GM21447 (cell line): Measurements from ENCODE around the gene ELP4.

Experiments used
- ATAC-seq: cut with Tn5 transposase; IDR thresholded peaks from one replicate; pipeline ENCODE4 v1.9.1; 2021; ENCODE audit not compliant: unreplicated experiment

ELP4 gene

DNA sequence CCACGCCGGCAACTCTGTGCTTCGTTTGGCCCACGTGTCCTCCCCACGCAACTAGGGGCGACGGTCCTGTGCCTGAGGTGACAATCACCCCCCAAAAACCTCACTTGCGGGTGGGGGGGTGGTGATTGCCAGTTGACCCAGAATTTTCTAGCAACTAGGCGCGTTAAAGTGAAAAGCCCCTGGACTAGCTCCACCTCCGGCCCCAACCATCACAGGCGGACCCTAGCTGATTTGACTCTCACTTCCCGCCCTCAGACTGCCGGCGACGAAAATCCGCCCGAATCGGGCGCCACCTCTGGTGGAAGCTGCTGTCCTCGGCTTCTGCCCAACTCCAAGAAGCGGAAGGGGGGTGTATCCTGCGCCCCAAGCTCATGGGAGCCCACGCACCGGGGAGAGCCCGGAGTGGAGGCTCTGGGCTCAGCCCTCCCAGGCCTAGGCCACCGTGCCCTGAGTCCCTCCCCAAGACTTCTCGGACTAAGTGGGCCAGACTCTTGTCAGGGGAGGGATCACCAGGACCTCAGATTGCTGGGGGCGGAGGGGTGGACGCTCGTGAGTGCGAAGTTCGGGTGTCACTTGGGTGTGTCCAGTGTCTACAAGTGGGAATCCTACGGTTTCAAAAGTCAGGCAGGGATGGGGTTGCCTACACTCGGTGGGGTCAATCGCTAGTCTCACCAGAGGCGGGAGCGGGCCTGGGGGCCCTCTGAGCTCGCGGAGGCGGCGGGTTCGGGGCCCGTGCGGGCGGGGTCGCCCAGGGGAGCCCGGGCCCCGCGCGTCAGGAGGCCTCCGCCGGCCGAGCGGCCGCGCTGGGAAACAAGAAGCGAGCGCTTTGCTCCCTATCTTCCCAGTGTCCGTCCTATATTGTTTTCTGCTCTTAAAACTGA, 289.2 kb downstream of the ELP4 start:
- ATAC-seq, result no peak

- no peak for ATAC-seq
Measured at GRCh38 chr11:31799435-31800397, 290.1 kb downstream of the ELP4 start.

DNA sequence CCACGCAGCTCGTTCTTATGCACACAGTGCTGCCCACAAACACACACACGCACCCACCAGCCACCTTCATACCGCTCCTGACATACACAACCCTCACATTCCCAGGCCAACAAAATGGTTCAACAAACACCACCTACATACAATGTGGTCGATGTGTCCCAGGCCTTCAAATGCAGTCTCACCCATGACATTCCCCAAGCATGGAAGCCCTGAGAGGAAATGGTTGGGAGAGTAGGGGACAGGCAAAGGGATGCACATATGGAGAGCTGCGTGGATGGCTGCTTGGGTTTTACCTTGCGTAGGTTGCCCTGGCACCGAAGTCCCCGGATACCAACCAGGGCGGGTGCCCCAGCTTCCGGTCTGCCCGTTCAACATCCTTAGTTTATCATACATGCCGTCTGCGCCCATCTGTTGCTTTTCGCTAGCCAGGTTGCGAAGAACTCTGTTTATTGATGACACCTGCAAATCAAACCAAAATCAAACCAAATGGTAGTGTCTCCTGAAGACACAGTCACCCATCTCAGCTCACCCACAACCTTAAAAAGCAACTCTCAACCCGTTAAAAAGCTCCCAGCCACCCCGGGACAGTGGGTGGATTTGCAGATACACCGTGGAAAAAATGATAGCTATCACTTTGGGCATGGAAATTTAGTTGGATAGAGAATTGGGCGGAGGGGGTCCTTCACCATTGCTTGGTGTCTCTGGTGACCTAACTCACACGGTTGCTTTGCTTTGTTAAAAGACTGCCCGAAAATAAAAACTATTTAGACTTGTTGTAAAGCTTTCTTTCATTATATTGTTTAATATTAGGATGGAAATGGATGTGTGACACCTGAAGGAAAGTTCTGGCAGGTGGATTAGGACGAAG, 291.1 kb downstream of the ELP4 start:
- no peak for ATAC-seq

DNA sequence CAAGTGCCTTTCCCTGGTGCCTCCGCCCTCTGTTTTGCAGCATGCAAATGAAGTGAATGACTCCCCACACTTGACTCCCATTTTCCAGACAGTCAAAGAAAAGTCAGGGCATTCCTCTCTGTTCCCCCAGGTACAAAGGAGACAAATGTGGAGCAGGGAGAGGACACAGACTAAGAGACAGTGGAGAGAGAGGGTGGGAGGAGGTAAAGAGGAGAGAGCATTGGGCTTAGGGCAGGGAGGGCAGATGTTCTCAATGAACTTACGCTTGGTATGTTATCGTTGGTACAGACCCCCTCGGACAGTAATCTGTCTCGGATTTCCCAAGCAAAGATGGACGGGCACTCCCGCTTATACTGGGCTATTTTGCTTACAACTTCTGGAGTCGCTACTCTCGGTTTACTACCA, 291.7 kb downstream of the ELP4 start:
- ATAC-seq, result no peak

DNA sequence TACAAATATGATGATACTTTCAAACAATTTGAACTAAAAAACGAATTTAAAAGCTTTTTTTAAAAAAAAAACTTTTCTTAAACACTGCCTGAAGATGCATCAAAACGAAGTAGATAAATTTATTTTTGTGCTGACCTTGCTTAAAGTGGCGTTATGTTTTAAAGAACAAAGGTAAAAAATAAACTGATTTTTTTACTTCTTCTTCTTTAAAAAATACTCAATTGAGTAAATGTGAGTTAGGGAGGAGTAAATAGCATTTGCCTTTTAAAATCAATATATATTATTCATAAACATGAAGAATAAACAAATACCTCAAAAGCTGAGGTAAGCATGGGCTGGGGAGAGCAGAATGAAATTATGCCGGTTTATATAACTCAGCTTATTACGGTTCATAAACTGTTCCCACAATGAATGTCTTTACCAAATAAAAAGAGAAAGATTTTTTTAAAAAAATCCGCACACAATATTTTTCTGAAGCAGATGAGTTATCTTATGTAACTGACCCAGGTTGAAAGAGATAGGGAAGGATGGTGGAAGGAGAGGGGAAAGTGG, 292.5 kb downstream of the ELP4 start:
- ATAC-seq, result no peak

DNA sequence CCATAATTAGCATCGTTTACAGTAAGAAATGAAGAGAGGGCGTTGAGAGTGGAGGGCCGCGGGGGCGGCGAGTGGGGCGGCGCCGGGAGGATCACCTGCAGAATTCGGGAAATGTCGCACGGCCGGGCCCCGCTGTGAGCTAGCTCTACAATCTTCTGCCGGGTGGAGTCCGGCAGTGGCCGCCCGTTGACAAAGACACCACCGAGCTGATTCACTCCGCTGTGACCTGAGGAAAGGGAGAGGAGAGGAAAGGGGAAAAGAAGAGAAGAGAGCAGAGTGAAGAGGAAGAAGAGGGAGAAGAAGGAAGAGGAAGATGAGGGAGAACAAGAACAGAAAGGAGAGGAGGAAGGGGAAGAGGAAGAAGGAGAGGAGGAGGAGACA, 293.0 kb downstream of the ELP4 start:
- no peak for ATAC-seq

GRCh38 chr11:31802990-31803812, 293.6 kb downstream of the ELP4 start:
- ATAC-seq, result no peak

DNA sequence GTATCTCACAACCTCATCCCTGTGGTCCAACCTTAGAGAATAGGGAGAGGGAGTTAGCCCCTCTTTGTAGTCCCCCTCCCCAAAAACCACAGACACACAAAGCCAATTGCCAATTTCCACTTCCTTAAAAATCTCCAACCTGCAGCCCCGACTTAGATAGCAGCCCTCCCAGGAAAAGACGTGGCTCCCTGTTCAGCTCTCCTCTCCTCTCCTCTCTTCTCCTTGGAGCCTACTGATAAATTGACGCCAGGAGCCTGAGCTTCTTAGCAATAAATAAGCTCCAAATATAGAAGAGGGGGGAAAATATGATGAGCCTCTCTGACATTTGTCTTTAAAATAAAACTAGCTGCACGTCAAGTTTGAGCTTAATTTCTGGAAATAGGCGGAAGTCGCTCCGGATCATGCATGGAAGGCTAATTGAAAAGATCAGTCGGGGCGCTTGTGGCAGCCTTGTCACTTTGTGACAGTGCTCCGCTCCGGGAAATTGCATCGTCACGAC, 294.3 kb downstream of the ELP4 start:
- ATAC-seq, result no peak

DNA sequence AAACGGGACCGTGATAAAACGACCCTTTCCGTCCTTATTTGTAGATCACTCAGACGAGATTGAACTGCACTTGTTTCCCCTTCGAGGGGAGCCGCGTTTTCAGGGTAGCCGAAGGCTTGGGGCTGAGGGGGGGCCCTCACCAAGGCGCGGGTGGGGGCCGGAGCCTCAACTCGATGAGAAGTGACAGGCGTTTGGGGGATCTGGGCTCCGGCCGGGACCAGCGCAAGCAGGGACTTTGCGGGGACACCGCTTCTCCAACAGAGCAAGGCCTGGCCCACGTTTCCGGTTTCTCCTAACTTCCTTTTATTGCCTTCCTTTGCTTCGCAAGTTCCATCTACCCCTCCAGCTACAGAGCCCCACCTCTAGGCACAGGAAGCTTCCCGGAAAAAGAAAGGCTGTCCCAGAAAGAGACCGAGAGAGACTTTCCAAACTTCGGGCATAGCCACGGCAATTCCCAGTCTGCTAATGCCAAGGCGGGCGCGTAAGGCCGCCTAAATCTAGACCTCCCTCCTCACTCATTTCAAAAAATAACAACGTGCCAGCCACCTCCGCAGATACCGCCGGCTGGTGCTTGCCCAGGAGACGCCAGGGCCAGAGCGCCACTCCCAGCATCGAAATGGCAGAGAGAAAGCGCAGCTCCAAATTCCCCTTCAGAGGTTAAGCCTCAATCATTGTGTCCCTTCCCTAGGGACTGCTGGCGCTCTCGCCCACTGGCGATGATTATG, 294.9 kb downstream of the ELP4 start:
- no peak for ATAC-seq

- ATAC-seq, result no peak
Measured at GRCh38 chr11:31805037-31805628, 295.6 kb downstream of the ELP4 start.

DNA sequence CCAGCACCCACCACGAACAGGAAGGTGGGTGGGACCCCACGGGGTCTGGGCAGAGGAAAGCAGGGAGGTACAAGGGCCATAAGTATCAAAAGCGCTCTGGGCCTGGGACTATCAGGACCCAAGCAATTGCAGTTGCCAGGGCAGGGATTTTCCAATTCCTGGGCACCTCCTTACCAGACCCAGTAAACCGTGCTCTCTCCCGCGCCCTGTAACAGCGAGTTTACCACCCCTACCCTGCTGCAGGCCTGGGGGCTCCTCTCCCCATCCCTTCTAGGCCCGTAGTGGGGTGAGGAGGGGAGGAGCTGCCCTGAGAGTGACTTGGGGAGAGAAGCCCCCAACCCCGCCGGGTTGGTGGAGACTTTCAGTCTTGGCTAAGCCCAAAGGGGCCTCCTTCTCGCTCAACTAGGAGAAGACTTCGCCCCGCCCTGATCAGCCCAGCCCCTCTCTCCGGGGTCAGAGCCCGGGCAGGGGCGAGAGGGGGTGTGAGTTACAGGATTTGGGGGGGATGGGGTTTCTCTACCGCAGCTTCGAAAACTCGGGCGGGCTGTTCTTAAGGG, 296.1 kb downstream of the ELP4 start:
- ATAC-seq, result no peak

DNA sequence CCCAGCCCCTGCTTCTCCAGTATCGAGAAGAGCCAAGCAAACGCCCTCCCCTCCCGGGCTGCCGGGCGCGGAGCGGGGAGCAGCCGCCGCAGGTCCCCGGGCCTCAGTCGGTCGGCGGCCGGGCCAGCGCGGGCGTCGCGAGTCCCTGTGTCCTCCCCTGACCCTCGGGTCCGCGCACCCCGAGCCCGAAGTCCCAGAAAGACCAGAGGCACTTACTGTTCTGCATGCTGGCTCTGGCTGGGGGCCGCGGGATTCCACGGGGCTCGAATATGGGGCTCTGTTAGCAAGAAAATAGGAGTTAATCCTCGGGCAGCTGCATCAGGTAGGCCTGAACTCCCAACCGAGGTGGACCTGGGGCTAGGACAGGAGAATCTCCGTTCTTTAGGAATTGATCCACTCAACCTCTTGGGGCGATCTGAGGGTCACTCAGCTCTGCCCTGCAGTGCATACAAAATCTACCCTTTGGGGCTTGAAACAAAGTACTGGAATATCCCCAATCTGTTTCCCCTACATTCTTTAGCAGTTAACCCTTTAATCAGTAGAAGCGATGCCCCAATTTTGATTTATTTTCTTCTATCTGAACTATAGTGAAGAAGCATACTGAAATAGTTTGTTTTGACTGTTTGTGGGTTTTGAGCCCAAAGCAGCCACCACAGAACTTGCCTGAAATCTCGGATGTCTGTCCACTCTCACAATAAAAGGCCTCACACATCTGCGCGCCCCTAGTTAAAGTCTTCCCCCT, 296.8 kb downstream of the ELP4 start:
- ATAC-seq, result no peak

GRCh38 chr11:31806928-31807798, 297.6 kb downstream of the ELP4 start:
- ATAC-seq, result no peak

DNA sequence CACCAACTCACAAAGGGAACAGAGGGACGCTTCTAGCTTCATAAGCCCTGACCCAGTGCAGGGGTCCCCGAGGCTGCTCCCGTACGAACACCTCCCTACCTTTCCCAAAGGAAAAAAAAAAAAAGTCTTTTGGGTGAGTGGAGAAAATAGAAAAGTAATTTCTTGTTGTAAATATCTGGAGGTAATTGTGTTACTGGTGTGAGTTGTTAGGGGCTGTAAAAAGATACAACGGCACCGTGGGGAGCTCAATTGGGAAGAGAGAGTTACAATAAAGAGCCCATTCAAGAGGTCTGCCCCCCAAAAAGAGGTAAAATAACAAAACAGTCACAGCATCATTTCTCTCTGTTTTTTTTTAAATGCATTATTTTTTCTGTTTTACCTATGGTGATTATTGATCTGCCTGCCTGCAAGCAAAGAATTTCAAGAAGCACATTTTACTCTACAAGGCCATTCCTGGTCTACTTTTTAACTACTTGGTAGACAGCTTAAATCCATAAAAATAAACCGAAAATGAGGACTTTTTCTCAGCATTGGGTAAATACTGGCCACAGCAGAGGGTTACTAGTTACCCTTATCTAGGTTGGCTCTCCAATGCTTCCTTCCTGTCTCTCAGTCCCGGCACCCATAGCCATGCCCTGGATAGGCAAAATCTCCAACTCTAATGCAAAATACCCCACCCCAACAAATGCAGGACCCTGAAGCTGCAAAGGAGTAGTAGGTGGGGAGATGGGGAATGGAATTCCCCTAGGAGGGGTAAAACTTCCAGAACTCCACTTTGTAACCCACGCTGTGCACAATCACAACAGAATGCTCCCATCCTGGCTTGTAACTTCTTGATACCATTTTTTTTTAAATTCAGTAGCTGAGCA, 298.5 kb downstream of the ELP4 start:
- ATAC-seq, result no peak

- no peak for ATAC-seq
Measured at GRCh38 chr11:31808721-31809540, 299.4 kb downstream of the ELP4 start.
